Naive B cell (primary cell): ENCODE results near the gene MFAP3L. TPM values are rescaled to one million over a fixed set of nuclear protein-coding genes. Genes with fewer than 3 reads are reported as not detected.

ENCODE experiments used
- ATAC-seq, 2 donors: fragments of 150-1000 bp; cut with Tn5 transposase; 2 replicates each; pipeline ENCODE4 v1.10.0; 2021; ENCODE audit warnings: low read depth in 2 of 2, mild to moderate bottlenecking in 2 of 2, moderate library complexity in 2 of 2
- DNase-seq: peaks from one replicate; pipeline ENCODE4 v3.0.0; 2022
- H3K27ac Mint-ChIP-seq, 6 donors: one replicate each; pipeline ENCODE4 v1.8.0; 2020 to 2022; ENCODE audit warnings: mild to moderate bottlenecking in 6 of 6, mixed read lengths in 6 of 6, moderate library complexity in 5 of 6, inconsistent platforms in 2 of 6
- H3K27me3 Mint-ChIP-seq, 3 donors: one replicate each; pipeline ENCODE4 v1.8.0; 2021 to 2022; ENCODE audit warnings: mixed read lengths in 3 of 3, mild to moderate bottlenecking in 1 of 3
- H3K36me3 Mint-ChIP-seq, 2 donors: one replicate each; pipeline ENCODE4 v1.8.0; 2020 to 2022; ENCODE audit warnings: mixed read lengths in 2 of 2, inconsistent platforms in 1 of 2, mild to moderate bottlenecking in 1 of 2
- H3K4me1 Mint-ChIP-seq, 3 donors: one replicate each; pipeline ENCODE4 v1.8.0; 2020 to 2022; ENCODE audit warnings: mixed read lengths in 3 of 3, inconsistent platforms in 1 of 3, mild to moderate bottlenecking in 1 of 3, moderate library complexity in 1 of 3
- H3K4me3 Mint-ChIP-seq, 8 donors: one replicate each; pipeline ENCODE4 v1.8.0; 2020 to 2022; ENCODE audit warnings: mild to moderate bottlenecking in 8 of 8, mixed read lengths in 8 of 8, moderate library complexity in 8 of 8, inconsistent platforms in 2 of 8
- H3K9me3 Mint-ChIP-seq, 7 donors: one replicate each; pipeline ENCODE4 v1.8.0; 2020 to 2022; ENCODE audit warnings: mixed read lengths in 7 of 7, mild to moderate bottlenecking in 5 of 7, inconsistent platforms in 2 of 7, moderate library complexity in 1 of 7
- polyA plus RNA-seq, 6 donors: library from polyadenylated mRNA; unstranded; fragments of 300-500 nt; fragmentation: Illumina TruSeq; gene quantifications; one replicate each; pipeline ENCODE4 v1.2.3, GENCODE V29; 2021; ENCODE audit warnings: low read depth in 6 of 6

Gene MFAP3L
- polyA plus RNA-seq, 6 donors from 2014 or later: 0.47 to 1.0 (median 0.68) TPM; not detected in 2

DNA sequence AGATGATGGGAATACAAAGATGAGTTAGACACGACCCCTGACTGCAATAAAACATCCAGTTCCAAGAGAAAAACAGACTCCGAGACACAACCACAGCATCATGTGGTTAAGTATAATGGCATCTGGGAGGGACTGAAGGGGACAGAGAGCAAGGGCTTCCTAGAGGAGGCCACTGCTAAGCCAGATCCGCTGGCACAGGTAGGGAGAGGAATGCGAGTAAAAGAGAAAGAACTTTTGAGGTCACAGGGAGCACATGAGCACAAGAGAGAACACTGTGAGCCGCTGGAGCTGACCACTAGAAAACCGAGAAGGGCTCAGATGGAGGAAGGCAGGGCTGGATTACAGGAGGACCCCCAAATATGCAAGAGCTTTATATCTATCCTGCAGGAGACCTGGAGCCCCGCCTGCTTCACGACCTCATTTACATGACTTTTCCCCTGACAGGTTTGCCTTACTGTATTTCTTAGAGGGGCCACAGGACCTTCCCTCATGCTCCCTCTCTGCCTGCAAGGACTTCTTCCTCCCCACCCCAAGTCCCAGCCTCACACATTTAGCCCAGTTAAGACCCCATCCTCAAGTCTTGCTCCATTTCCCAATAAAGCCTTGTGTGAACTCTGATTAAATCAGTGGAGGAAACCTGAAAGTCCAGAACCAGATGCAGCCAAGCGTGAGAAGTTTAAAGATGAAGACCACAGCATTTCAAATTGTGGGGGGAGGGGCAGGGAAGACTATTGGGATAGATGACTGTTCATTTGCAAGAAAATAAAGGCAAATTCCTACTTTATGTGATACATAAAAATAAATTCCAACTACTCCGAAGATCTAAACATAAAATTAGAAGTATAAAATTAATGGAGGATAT lies 29.6 kb downstream of the MFAP3L start:
- no peaks in the 10 kb centered on the region for H3K36me3 Mint-ChIP-seq
- peaks cover 5 to 17% (median 16%) of the 10 kb centered on the region in 3 donors for H3K27me3 Mint-ChIP-seq
- ATAC-seq: no peak
- no peak for DNase-seq
- H3K4me3 Mint-ChIP-seq: no peak overlapping the region
- H3K27ac Mint-ChIP-seq: no peak overlapping the region
- H3K9me3 Mint-ChIP-seq: no peaks in the 10 kb centered on the region
- peaks cover 0 to 8% (median 0%) of the 10 kb centered on the region in 3 donors for H3K4me1 Mint-ChIP-seq

- DNase-seq: no peak
- no peak for ATAC-seq
- peaks cover 5 to 21% (median 20%) of the 10 kb centered on the region in 3 donors for H3K27me3 Mint-ChIP-seq
- H3K4me3 Mint-ChIP-seq: no peak overlapping the region
- H3K4me1 Mint-ChIP-seq: peaks cover 0 to 8% (median 0%) of the 10 kb centered on the region in 3 donors
- no peaks in the 10 kb centered on the region for H3K36me3 Mint-ChIP-seq
- H3K9me3 Mint-ChIP-seq: no peaks in the 10 kb centered on the region
- H3K27ac Mint-ChIP-seq: no peak overlapping the region
Observed at GRCh38 chr4:169993531-169993930, 32.7 kb downstream of the MFAP3L start.

DNA sequence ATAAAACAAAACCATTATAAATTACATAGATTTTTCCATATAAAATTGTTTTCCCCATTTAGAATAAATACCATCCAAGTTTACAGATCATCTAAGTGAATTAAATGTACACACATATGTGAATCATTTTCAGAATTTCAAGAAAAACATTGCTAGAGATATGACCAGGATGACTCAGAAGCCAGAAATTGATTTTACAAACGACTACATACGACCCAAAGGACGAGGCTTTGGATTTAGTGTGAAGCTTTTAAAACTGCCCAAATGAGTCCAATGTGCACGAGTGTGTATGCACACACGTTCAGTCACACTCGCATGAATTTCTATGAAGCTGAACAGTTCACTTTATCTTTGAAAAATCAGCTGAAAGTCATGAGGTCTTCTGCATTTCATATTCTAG lies 37.9 kb downstream of the MFAP3L start:
- no peak overlapping the region for H3K27ac Mint-ChIP-seq
- H3K9me3 Mint-ChIP-seq: no peaks in the 10 kb centered on the region
- H3K4me3 Mint-ChIP-seq: no peak overlapping the region
- DNase-seq (no peak), ATAC-seq (no peak)
- no peaks in the 10 kb centered on the region for H3K4me1 Mint-ChIP-seq
- no peaks in the 10 kb centered on the region for H3K36me3 Mint-ChIP-seq
- H3K27me3 Mint-ChIP-seq: peaks cover 10 to 18% (median 16%) of the 10 kb centered on the region in 3 donors

GRCh38 chr4:169987327-169988228 lies 38.6 kb downstream of the MFAP3L start:
- Mint-ChIP-seq H3K9me3 (no peaks in the 10 kb centered on the region), H3K27me3 (peaks cover 10 to 18% (median 16%) of the 10 kb centered on the region in 3 donors), H3K36me3 (no peaks in the 10 kb centered on the region), H3K4me1 (no peaks in the 10 kb centered on the region), H3K4me3 (no peak overlapping the region), H3K27ac (no peak overlapping the region)
- DNase-seq (no peak), ATAC-seq (no peak)

DNA sequence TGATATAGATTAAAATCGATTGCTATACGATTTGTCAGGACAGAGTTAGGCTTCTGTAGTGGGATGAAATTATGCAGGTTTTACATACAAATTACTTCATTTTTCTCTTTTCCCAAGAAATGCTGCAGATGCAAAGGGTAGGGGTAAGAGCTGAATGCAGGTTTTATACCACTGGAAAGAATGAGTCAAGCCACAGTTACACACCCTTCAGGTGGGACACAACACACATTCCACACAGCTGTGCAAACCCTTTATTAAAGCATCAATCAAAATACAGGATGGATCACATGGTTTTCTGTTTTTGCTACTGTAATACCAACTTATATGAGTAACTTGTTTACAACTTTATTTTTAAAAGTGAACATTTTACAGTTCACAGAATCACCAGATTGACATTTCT lies 39.8 kb downstream of the MFAP3L start:
- no peaks in the 10 kb centered on the region for H3K36me3 Mint-ChIP-seq
- DNase-seq (no peak), ATAC-seq (no peak)
- no peaks in the 10 kb centered on the region for H3K9me3 Mint-ChIP-seq
- H3K4me1 Mint-ChIP-seq: no peaks in the 10 kb centered on the region
- H3K27ac Mint-ChIP-seq: no peak overlapping the region
- H3K4me3 Mint-ChIP-seq: no peak overlapping the region
- peaks cover 4 to 9% (median 7%) of the 10 kb centered on the region in 3 donors for H3K27me3 Mint-ChIP-seq

DNA sequence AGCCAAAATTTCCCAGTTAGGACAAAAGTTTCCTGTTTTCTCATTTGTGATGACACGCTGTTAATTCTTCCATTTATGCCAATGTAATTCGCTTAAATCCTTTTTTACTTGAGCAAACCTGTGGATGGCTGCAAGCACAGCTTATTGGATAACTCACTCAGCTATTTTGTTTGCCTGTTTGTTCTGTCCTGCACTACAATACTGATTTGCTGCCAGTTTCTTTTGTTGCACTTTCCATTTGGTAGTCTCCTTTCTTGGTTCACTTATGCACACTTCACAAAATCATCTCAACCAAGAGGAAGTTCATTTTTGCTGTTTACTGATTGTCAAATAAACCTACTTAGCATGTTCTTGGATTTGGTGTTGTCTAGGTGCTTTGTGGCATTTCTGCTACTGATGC lies 40.3 kb downstream of the MFAP3L start:
- no peak overlapping the region for H3K4me3 Mint-ChIP-seq
- no peaks in the 10 kb centered on the region for H3K9me3 Mint-ChIP-seq
- DNase-seq (no peak), ATAC-seq (no peak)
- H3K36me3 Mint-ChIP-seq: no peaks in the 10 kb centered on the region
- peaks cover 4 to 8% (median 5%) of the 10 kb centered on the region in 3 donors for H3K27me3 Mint-ChIP-seq
- H3K27ac Mint-ChIP-seq: no peak overlapping the region
- H3K4me1 Mint-ChIP-seq: no peaks in the 10 kb centered on the region

DNA sequence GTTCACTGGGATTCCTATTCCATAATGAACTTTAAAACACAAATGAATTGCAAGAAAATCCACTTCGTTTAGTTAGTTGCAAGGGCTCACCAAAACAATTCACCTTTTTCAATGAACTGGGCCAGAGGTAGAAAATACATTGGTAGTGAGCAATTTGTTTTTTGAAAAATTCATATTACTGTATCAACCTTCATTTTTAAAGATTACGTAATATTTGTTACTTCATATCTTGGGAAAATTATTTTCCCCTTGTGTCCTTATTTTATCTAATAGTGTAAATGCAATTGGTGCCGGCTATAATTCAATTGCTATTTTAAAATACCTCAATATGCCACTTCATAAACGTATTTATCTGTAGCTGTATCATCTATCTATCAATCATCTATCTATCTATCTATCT lies 41.5 kb downstream of the MFAP3L start:
- no peaks in the 10 kb centered on the region for H3K4me1 Mint-ChIP-seq
- no peak overlapping the region for H3K4me3 Mint-ChIP-seq
- DNase-seq (no peak), ATAC-seq (no peak)
- peaks cover 7 to 8% (median 7%) of the 10 kb centered on the region in 3 donors for H3K27me3 Mint-ChIP-seq
- H3K36me3 Mint-ChIP-seq: no peaks in the 10 kb centered on the region
- H3K9me3 Mint-ChIP-seq: no peaks in the 10 kb centered on the region
- H3K27ac Mint-ChIP-seq: no peak overlapping the region

DNA sequence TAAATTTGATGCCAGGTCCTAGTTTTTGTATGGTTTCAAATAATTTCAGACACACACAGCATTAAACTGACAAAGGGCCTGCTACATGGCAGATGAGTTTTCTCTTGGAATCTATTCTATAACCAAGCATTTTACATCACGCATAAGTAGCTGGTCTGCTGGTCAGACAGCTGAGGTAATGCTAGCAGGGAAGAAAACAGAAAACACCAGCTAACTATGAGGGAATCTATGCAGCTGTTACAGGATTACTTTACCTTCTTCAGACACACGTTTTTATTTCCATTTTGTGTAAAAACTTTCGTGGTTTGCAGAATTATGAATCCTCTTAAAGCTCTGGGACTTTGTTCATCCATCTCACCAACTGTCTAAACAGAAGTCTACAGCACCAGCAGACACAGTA lies 42.0 kb downstream of the MFAP3L start:
- Mint-ChIP-seq H3K9me3 (no peaks in the 10 kb centered on the region), H3K36me3 (no peaks in the 10 kb centered on the region), H3K4me1 (no peaks in the 10 kb centered on the region), H3K27me3 (peaks cover 8 to 10% (median 9%) of the 10 kb centered on the region in 3 donors), H3K4me3 (no peak overlapping the region), H3K27ac (no peak overlapping the region)
- no peak for ATAC-seq
- DNase-seq: no peak

- Mint-ChIP-seq H3K27ac (no peak overlapping the region), H3K36me3 (no peaks in the 10 kb centered on the region), H3K9me3 (no peaks in the 10 kb centered on the region), H3K27me3 (peaks cover 7 to 17% (median 15%) of the 10 kb centered on the region in 3 donors), H3K4me1 (no peaks in the 10 kb centered on the region), H3K4me3 (no peak overlapping the region)
- DNase-seq: no peak
- no peak for ATAC-seq
Observed at GRCh38 chr4:169976951-169977350, 49.2 kb downstream of the MFAP3L start.

DNA sequence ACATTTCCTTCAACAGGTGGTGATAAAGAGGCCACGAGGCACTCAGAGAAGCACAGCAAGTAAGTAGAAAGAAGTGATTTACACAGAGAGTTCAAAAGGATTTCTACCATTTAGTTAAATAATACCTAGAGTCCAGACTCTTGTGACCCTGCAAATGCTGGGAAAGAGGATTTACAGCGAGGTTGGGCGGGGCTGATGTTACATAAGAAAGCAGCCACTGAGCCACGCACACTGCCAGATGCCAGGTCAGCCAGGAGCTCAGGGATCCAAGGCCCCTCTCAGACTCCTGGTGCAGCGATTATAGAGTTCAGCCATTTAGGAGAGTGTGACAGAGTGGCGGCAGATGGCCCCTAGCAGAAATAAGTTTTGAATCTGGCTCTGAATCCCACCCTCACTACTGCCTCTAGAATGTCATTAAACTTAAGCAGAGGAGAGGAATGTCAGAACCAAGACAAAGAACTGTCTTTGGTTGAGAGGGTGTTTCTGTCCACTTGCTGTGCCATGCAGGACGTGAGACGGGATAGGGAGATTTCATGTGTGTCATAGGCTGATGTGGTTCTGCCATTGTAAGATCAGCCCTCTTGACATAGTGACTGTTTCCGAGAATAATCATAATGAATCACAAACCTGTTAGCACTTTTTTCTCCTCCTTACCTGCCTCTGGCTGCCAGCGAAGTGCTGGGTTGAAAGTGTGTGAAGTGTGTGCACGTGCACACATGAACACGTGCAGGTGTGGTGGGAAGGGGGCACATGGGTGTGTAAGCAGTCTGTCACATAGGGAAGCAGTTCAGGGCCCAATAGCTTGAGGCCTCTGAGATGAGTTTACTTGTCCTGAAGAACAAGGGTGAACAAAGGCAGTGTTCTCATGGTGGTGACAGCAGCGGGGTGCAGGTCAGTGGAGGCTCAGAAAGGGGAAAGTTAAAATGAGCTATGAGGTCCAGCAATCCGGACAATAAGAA lies 50.1 kb downstream of the MFAP3L start:
- no peak overlapping the region for H3K27ac Mint-ChIP-seq
- H3K9me3 Mint-ChIP-seq: no peaks in the 10 kb centered on the region
- no peak overlapping the region for H3K4me3 Mint-ChIP-seq
- H3K36me3 Mint-ChIP-seq: no peaks in the 10 kb centered on the region
- H3K4me1 Mint-ChIP-seq: no peaks in the 10 kb centered on the region
- ATAC-seq (no peak), DNase-seq (no peak)
- peaks cover 7 to 18% (median 17%) of the 10 kb centered on the region in 3 donors for H3K27me3 Mint-ChIP-seq

DNA sequence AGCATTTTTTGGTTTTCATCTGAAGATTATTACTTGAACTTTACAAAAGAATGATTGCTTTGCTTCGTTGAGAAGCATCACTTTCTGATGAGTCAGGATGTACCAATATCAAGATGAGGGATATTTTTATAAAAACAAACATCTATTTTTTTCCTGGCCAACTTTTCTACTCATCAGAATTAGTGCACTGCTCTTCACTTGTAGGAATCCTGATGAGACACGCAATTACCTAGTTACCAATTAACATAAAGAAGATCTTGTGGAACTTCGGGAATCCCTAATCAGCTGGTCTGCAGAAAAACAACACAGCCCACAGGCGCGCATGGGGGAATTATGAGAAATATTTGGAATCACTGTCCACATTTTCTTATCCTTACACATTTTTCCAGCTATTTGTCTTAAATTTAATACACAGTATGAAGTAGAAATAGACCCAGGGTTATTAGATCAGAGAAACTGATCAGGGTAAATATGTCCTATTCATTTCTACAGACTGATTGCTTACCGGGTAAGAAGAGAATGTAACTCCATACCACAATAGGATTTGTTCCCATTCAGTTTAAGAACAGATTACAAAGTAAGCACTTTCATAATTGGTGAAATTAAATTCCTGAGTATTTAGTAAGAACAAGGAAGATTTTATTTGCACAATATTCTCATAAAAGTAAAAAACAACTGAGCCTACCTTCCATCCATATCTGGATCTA lies 50.9 kb downstream of the MFAP3L start:
- peaks cover 7 to 18% (median 17%) of the 10 kb centered on the region in 3 donors for H3K27me3 Mint-ChIP-seq

GRCh38 chr4:169971456-169972015 lies 54.7 kb downstream of the MFAP3L start:
- no peak overlapping the region for H3K27ac Mint-ChIP-seq
- peaks cover 0 to 17% (median 14%) of the 10 kb centered on the region in 3 donors for H3K27me3 Mint-ChIP-seq
- no peak for ATAC-seq
- peaks cover 0 to 8% (median 0%) of the 10 kb centered on the region in 7 donors for H3K9me3 Mint-ChIP-seq
- no peaks in the 10 kb centered on the region for H3K36me3 Mint-ChIP-seq
- DNase-seq: no peak
- H3K4me1 Mint-ChIP-seq: no peaks in the 10 kb centered on the region
- H3K4me3 Mint-ChIP-seq: no peak overlapping the region

More for the DNA sequence above, 50.9 kb downstream of the MFAP3L start:
- H3K36me3 Mint-ChIP-seq: no peaks in the 10 kb centered on the region
- no peak for DNase-seq
- H3K9me3 Mint-ChIP-seq: no peaks in the 10 kb centered on the region
- no peak overlapping the region for H3K27ac Mint-ChIP-seq
- no peaks in the 10 kb centered on the region for H3K4me1 Mint-ChIP-seq
- H3K4me3 Mint-ChIP-seq: no peak overlapping the region
- no peak for ATAC-seq
